Immature natural killer cell (primary cell): ENCODE results near the gene CFAP97D1. TPM values are rescaled to one million over a fixed set of nuclear protein-coding genes. Genes with fewer than 3 reads are reported as not detected.

Experiments
- DNase-seq, 3 donors: peaks; one replicate each; pipeline ENCODE4 v3.0.0; 2022; ENCODE audit warnings: mixed read lengths in 1 of 3
- H3K27ac Mint-ChIP-seq, 6 donors: one replicate each; pipeline ENCODE4 v1.8.0; 2020; ENCODE audit warnings: mixed read lengths in 6 of 6, mild to moderate bottlenecking in 5 of 6, inconsistent platforms in 4 of 6, moderate library complexity in 3 of 6
- H3K27me3 Mint-ChIP-seq, 3 donors: one replicate each; pipeline ENCODE4 v1.8.0; 2020 to 2021; ENCODE audit warnings: low read depth in 3 of 3, mild to moderate bottlenecking in 3 of 3, mixed read lengths in 3 of 3, moderate library complexity in 3 of 3, inconsistent platforms in 1 of 3
- H3K36me3 Mint-ChIP-seq, 3 donors: one replicate each; pipeline ENCODE4 v1.8.0; 2020; ENCODE audit warnings: mixed read lengths in 3 of 3, inconsistent platforms in 2 of 3, mild to moderate bottlenecking in 2 of 3
- H3K4me1 Mint-ChIP-seq, 2 donors: one replicate each; pipeline ENCODE4 v1.8.0; 2020; ENCODE audit warnings: inconsistent platforms in 2 of 2, mild to moderate bottlenecking in 2 of 2, mixed read lengths in 2 of 2, moderate library complexity in 1 of 2
- H3K4me3 Mint-ChIP-seq, 5 donors: one replicate each; pipeline ENCODE4 v1.8.0; 2020; ENCODE audit warnings: mild to moderate bottlenecking in 5 of 5, mixed read lengths in 5 of 5, inconsistent platforms in 3 of 5, moderate library complexity in 3 of 5
- H3K9me3 Mint-ChIP-seq, 6 donors: one replicate each; pipeline ENCODE4 v1.8.0; 2020; ENCODE audit warnings: mild to moderate bottlenecking in 6 of 6, mixed read lengths in 6 of 6, inconsistent platforms in 4 of 6, moderate library complexity in 3 of 6
- polyA plus RNA-seq, 3 donors: library from polyadenylated mRNA; unstranded; fragments of 300-500 nt; fragmentation: Illumina TruSeq; gene quantifications; one replicate each; pipeline ENCODE4 v1.2.3, GENCODE V29; 2021

Gene CFAP97D1
- polyA plus RNA-seq, 3 donors from 2014 or later, result not detected

- no peak overlapping the region for H3K27ac Mint-ChIP-seq
- no peak for DNase-seq
- no peaks in the 10 kb centered on the region for H3K9me3 Mint-ChIP-seq
- H3K4me3 Mint-ChIP-seq, result peak overlapping the region in 1 of 5 donors; percentile 35
- H3K27me3 Mint-ChIP-seq, result peaks cover 21 to 36% (median 25%) of the 10 kb centered on the region in 3 donors
- H3K36me3 Mint-ChIP-seq, result peaks cover 0 to 4% (median 0%) of the 10 kb centered on the region in 3 donors
- H3K4me1 Mint-ChIP-seq, result peaks cover 35 to 36% of the 10 kb centered on the region in 2 donors
Measured at GRCh38 chr17:43757171-43757660, 23.0 kb upstream of the CFAP97D1 start.

DNA sequence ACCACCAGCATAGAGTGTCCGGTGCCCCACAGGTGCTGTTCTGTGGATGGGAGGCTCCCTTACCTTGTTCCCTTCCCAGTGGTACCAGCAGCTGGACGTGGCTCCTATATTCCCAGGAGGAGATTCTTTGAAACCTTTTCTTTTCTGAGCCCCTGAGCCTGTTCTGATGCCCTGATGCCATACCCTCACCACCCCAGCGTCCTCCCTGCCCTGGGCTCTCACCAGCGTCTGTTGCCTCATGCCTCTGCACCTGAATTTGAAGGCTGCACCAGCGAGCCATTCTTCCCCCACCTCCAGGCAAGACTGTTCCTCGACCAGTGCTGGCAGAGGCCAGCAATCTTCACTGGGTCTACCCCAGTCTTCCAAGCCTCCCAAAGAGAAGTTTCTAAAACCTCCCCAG is 22.1 kb upstream of the CFAP97D1 start:
- peaks cover 0 to 3% (median 0%) of the 10 kb centered on the region in 3 donors for H3K36me3 Mint-ChIP-seq
- H3K4me3 Mint-ChIP-seq, result no peak overlapping the region
- H3K27me3 Mint-ChIP-seq, result peaks cover 21 to 34% (median 21%) of the 10 kb centered on the region in 3 donors
- no peak for DNase-seq
- H3K27ac Mint-ChIP-seq, result no peak overlapping the region
- no peaks in the 10 kb centered on the region for H3K9me3 Mint-ChIP-seq
- peaks cover 28 to 29% of the 10 kb centered on the region in 2 donors for H3K4me1 Mint-ChIP-seq

DNA sequence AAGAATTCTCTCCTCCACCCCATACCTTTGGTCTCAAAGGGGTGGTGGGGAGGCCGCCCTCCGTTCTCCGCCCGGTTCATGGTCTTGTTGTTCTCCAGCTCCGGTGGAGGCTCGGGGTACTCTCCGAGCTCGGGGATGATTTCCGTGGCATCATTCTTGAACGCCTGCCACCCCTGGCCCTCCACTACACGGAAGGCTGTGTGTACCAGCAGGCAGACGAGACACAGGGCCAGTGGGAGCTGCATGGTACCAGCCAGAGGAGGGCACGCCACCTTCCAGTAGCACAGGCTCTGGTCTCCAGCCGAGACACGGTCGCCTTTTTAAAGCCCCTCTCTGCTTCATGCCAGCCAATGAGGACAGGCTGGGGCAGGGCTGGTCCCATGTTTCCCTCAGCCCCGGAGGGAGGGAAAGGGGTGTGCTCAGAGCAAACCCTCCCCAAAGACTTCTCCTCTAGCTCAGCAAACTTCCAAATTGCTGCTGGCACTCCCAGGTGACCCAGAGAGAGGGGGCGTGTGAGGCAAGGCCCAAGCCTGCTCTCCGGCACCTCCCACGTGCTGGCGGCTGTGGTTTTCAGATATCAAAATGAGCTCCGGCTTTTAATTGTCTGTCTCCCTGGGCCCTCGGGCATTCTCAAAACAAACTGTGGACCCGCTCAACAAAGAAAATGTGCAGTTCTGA is 21.6 kb upstream of the CFAP97D1 start, which contains the start of gene SOST:
Gene SOST, minus strand, starts transcription at position 295 of the 678 bp plus-strand sequence. Its CDS starts 50 bp downstream, at position 245.
- H3K27me3 Mint-ChIP-seq, result peaks cover 17 to 29% (median 18%) of the 10 kb centered on the region in 3 donors
- peak within 1 kb of the TSS in 1 of 6 donors; percentile 59 for H3K27ac Mint-ChIP-seq
- H3K4me1 Mint-ChIP-seq, result peaks cover 23 to 24% of the 10 kb centered on the region in 2 donors
- no peak within 1 kb of the TSS for H3K4me3 Mint-ChIP-seq
- DNase-seq, result no peak
- no peaks in the 10 kb centered on the region for H3K36me3 Mint-ChIP-seq
- H3K9me3 Mint-ChIP-seq, result no peaks in the 10 kb centered on the region

GRCh38 chr17:43759836-43760235 is 20.4 kb upstream of the CFAP97D1 start:
- no peak overlapping the region for H3K4me3 Mint-ChIP-seq
- H3K36me3 Mint-ChIP-seq, result no peaks in the 10 kb centered on the region
- peaks cover 11 to 12% of the 10 kb centered on the region in 2 donors for H3K4me1 Mint-ChIP-seq
- DNase-seq, result no peak
- no peak overlapping the region for H3K27ac Mint-ChIP-seq
- no peaks in the 10 kb centered on the region for H3K9me3 Mint-ChIP-seq
- H3K27me3 Mint-ChIP-seq, result peaks cover 14 to 23% (median 17%) of the 10 kb centered on the region in 3 donors

DNA sequence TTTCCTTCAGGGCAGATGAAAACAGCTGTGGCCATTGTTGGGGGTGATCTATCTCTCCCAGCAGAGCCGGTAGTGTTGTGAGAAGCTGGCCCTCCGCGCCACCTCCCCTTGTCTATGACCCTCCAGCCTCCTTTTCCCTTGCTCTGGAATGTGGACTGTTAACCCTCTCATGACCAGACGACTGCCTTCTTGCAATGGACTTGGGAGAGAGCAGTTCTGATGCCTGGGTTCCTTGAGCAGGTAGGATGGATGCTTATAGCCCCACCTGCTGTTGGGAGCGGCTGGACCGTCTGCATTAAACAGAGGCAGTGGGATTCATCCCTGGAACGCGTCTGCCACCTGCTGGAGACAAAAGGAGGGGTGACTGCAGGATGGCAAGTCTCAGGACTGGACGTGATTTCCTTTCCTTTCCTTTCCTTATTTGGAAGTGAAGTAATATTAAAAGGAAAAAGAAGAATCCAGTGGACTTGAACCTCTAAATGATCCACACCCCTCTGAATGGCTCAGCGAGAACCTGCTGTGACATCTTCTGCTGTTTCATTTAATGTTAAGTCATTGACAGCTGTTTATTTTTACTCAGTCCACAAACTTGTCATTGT is 19.9 kb upstream of the CFAP97D1 start:
- Mint-ChIP-seq H3K4me1 (peaks cover 10 to 12% of the 10 kb centered on the region in 2 donors), H3K27ac (peak overlapping the region in 1 of 6 donors; percentile 80), H3K27me3 (peaks cover 14 to 27% (median 17%) of the 10 kb centered on the region in 3 donors), H3K4me3 (no peak overlapping the region), H3K36me3 (no peaks in the 10 kb centered on the region), H3K9me3 (no peaks in the 10 kb centered on the region)
- peak; percentile 82 to 85 (median 85) for DNase-seq

- no peak overlapping the region for H3K27ac Mint-ChIP-seq
- H3K4me3 Mint-ChIP-seq, result no peak overlapping the region
- no peaks in the 10 kb centered on the region for H3K9me3 Mint-ChIP-seq
- H3K4me1 Mint-ChIP-seq, result peaks cover 0 to 6% of the 10 kb centered on the region in 2 donors
- H3K27me3 Mint-ChIP-seq, result peaks cover 1 to 6% (median 4%) of the 10 kb centered on the region in 3 donors
- H3K36me3 Mint-ChIP-seq, result peaks cover 0 to 21% (median 6%) of the 10 kb centered on the region in 3 donors
- peak in 1 of 3 donors; percentile 44 for DNase-seq
Measured at GRCh38 chr17:43766413-43767052, 13.7 kb upstream of the CFAP97D1 start.

DNA sequence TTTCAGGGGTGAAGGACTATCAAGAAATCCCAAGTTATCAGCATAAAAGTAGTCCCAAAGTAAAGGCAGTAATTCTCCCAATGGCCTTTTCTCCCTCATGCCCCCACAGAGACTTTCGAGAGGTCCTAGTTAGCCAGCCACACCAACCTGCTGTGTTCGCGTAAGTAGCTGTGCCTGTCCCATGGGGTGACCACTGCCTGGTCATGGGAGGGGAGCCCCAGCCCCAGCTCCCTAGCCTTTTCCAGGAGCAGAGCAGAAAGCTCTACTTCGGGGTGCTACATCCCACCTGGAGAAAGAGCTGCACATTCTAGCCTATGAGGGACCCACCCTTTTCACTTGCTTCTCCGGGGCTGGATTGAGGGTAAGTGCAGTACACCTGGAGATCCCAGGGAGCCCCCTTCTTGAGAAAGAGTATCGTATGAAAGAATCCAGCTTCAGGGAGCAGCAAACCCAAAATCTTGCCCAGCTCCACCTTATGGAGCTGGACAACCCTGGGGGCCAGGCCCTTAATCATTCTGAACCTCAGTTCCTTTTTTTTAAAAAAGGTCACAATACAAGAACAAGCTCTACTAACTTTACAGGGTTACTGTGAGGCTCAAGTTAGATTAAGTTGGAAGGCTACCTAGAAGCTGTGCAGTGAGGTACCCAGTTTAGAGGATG is 13.1 kb upstream of the CFAP97D1 start:
- H3K27ac Mint-ChIP-seq, result no peak overlapping the region
- H3K36me3 Mint-ChIP-seq, result peaks cover 0 to 21% (median 6%) of the 10 kb centered on the region in 3 donors
- no peak for DNase-seq
- peaks cover 4 to 6% (median 4%) of the 10 kb centered on the region in 3 donors for H3K27me3 Mint-ChIP-seq
- H3K4me3 Mint-ChIP-seq, result no peak overlapping the region
- no peaks in the 10 kb centered on the region for H3K9me3 Mint-ChIP-seq
- H3K4me1 Mint-ChIP-seq, result peaks cover 0 to 9% of the 10 kb centered on the region in 2 donors

DNA sequence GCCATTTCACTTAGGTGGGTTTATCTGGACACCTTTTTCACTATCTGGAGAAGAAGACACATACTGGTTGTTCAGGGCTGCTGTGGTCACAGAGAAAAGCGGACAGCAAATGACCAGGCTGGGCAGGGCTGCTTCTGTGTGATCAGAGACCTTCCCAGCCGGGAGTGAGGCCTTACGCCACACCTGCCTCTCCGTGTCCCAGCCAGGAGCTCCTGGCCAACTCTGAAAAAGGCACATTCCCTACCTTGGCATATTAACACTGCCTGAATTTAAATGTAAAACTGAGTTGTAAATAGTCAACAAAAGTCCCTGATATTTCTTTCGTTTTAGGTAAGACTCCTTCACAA is 12.5 kb upstream of the CFAP97D1 start:
- Mint-ChIP-seq H3K27ac (no peak overlapping the region), H3K27me3 (peaks cover 4 to 8% (median 6%) of the 10 kb centered on the region in 3 donors), H3K4me1 (peaks cover 0 to 14% of the 10 kb centered on the region in 2 donors), H3K4me3 (no peak overlapping the region), H3K9me3 (no peaks in the 10 kb centered on the region), H3K36me3 (peaks cover 0 to 25% (median 6%) of the 10 kb centered on the region in 3 donors)
- DNase-seq, result no peak

DNA sequence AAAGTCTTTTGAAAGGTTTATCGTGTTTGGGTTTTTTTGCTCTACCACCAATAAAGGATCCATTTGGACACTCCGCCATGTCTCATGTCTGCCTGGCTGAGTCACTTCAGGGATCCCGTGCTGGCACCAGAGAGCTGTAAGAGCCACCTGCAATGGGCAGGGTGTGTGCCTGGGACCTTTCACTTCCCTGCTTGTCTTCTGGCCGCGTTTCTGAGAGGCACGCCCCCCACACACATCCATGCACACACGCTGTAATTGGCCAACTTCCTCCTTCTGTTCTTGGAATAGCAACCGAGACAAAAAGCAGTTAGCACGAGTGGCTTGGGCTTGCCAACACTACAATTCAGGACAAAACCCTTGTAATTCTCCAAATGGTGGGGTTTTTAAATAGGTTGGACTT is 11.9 kb upstream of the CFAP97D1 start:
- H3K36me3 Mint-ChIP-seq, result peaks cover 0 to 25% (median 6%) of the 10 kb centered on the region in 3 donors
- DNase-seq, result no peak
- H3K27me3 Mint-ChIP-seq, result peaks cover 4 to 8% (median 6%) of the 10 kb centered on the region in 3 donors
- H3K9me3 Mint-ChIP-seq, result no peaks in the 10 kb centered on the region
- H3K27ac Mint-ChIP-seq, result no peak overlapping the region
- H3K4me1 Mint-ChIP-seq, result peaks cover 6 to 21% of the 10 kb centered on the region in 2 donors
- no peak overlapping the region for H3K4me3 Mint-ChIP-seq

- no peaks in the 10 kb centered on the region for H3K9me3 Mint-ChIP-seq
Measured at GRCh38 chr17:43768943-43769342, 11.3 kb upstream of the CFAP97D1 start.

DNA sequence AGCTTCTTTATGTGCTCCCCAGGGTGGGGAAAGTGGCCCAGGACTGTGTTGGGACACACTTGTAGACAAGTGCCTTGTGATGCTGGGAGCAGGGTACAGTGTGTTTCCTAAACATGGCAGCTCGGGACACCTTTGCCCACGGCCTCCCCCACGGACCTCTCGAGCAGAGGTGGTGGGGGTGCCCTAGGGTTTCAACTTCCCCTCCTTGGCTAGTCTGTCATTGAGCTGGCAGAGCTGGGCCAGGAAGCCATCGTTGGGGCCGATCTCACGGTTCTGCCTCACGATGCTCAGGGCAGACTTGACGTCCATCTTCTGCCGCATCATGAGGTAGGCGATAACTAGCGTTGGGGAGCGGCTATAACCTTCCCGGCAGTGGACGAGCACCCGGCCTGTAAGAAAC is 10.8 kb upstream of the CFAP97D1 start:
- no peak overlapping the region for H3K4me3 Mint-ChIP-seq
- peaks cover 4 to 10% (median 8%) of the 10 kb centered on the region in 3 donors for H3K27me3 Mint-ChIP-seq
- H3K27ac Mint-ChIP-seq, result no peak overlapping the region
- DNase-seq, result no peak
- peaks cover 8 to 32% of the 10 kb centered on the region in 2 donors for H3K4me1 Mint-ChIP-seq
- H3K9me3 Mint-ChIP-seq, result no peaks in the 10 kb centered on the region
- peaks cover 0 to 25% (median 6%) of the 10 kb centered on the region in 3 donors for H3K36me3 Mint-ChIP-seq

More at GRCh38 chr17:43768943-43769342, 11.3 kb upstream of the CFAP97D1 start:
- DNase-seq, result no peak
- Mint-ChIP-seq H3K4me3 (peak overlapping the region in 1 of 5 donors; percentile 26), H3K27ac (no peak overlapping the region), H3K36me3 (peaks cover 0 to 25% (median 6%) of the 10 kb centered on the region in 3 donors), H3K27me3 (peaks cover 4 to 10% (median 8%) of the 10 kb centered on the region in 3 donors), H3K4me1 (peaks cover 8 to 27% of the 10 kb centered on the region in 2 donors)

DNA sequence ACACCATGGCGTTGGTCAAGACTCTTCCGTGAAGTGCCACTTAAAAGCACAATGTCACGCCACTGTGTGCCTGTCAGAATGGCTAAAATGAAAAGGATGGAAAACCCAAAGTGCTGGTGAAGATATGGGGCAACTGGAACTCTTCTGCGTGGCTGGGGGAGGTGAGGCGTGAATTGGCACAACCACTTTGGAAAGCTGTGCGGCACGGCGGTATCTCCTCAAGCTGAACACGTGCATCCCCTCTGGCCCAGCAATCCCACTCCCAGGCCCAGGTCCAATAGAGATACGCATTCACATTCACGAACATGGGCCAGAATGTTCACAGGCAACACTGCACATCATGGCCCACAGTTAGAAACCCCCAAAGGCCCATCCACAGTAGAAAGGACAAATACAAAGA is 10.4 kb upstream of the CFAP97D1 start:
- H3K36me3 Mint-ChIP-seq, result peaks cover 0 to 25% (median 6%) of the 10 kb centered on the region in 3 donors
- peaks cover 3 to 10% (median 8%) of the 10 kb centered on the region in 3 donors for H3K27me3 Mint-ChIP-seq
- DNase-seq, result no peak
- H3K4me1 Mint-ChIP-seq, result peaks cover 8 to 36% of the 10 kb centered on the region in 2 donors
- H3K4me3 Mint-ChIP-seq, result no peak overlapping the region
- no peaks in the 10 kb centered on the region for H3K9me3 Mint-ChIP-seq
- no peak overlapping the region for H3K27ac Mint-ChIP-seq

DNA sequence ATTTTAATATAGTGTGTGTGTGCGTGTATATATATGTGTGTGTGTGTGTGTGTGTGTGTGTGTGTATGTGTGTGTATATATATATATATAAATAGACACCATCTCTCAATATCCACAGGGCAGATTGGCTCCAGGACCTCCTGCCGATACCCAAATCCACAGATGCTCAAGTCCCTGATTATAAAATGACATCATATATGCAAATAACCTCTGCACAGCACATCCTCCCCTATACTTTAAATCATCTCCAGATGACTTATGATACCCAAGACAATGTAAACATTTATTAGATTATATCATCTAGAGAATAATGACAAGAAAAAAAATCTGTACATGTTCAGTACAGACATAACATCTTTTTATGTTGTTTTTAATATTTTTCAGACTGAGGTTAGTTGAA is 9.3 kb upstream of the CFAP97D1 start:
- Mint-ChIP-seq H3K27me3 (peaks cover 0 to 10% (median 8%) of the 10 kb centered on the region in 3 donors), H3K27ac (no peak overlapping the region), H3K4me3 (no peak overlapping the region), H3K4me1 (peaks cover 8 to 42% of the 10 kb centered on the region in 2 donors), H3K36me3 (peaks cover 0 to 25% (median 6%) of the 10 kb centered on the region in 3 donors), H3K9me3 (no peaks in the 10 kb centered on the region)
- DNase-seq, result no peak
